Right lobe of liver (tissue), 6 donors: ENCODE measurements around the gene LAT. TPM values are rescaled to one million over a fixed set of nuclear protein-coding genes. Genes with fewer than 3 reads are reported as not detected.
"Not testable (repeated sequence)": the region's sequence is repeated elsewhere in the genome, so short reads cannot be mapped to it uniquely, and the experiment has no call there.

Experiments
- ATAC-seq, 4 donors: fragments of 200-7000 bp; cut with Tn5 transposase; one replicate each; pipeline ENCODE4 v1.9.1; 2020; ENCODE audit warnings: mild to moderate bottlenecking in 4 of 4, moderate library complexity in 4 of 4
- DNase-seq, 3 donors: peaks; one replicate each; pipeline ENCODE4 v3.0.0-alpha.2; 2020
- H3K27ac ChIP-seq, 3 donors: fragments of 200-600 bp; one replicate each; pipeline ENCODE4 v1.8.0; 2022
- H3K27me3 ChIP-seq, 2 donors: fragments of 200-600 bp; one replicate each; pipeline ENCODE4 v1.8.0; 2022
- H3K36me3 ChIP-seq, 4 donors: fragments of 200-600 bp; sonication (generic) in 1 of 4; one replicate each; pipeline versions ENCODE4 v1.5.1 to v1.8.0; 2017 to 2022; ENCODE audit warnings: control low read depth in 1 of 4
- H3K4me1 ChIP-seq, 4 donors: fragments of 200-600 bp; sonication (generic) in 1 of 4; one replicate each; pipeline versions ENCODE4 v1.5.1 to v1.8.0; 2017 to 2022; ENCODE audit warnings: control low read depth in 1 of 4
- H3K4me3 ChIP-seq, 3 donors: fragments of 200-600 bp; one replicate each; pipeline ENCODE4 v1.8.0; 2022
- H3K9me3 ChIP-seq, 4 donors: fragments of 200-600 bp; sonication (generic) in 1 of 4; one replicate each; pipeline versions ENCODE4 v1.5.1 to v1.8.0; 2017 to 2022; ENCODE audit warnings: control low read depth in 1 of 4
- POLR2A ChIP-seq: fragments of 450-650 bp; IDR thresholded peaks from one replicate; pipeline ENCODE4 v1.6.1; 2017; ENCODE audit warnings: antibody characterized with exemption, mild to moderate bottlenecking
- WGBS: methylation state at CpG from one replicate; pipeline ENCODE4 v1.1.6; 2018; ENCODE audit warnings: low coverage, low lambda C conversion rate; ENCODE audit not compliant: insufficient coverage; ENCODE audit errors: missing lambda C conversion rate; 5-methylcytosine and 5-hydroxymethylcytosine counted together
- intact Hi-C, 2 donors: fragments of 100-400 bp; cut with DNase I; formaldehyde crosslinking; loops; one replicate each; pipeline versions ENCODE4 v1.11.2 to v1.14.1; 2022
- total RNA-seq, 6 experiments: library from RNA; depleted of rRNA in 2 of 6; stranded (reverse); fragments of >200 nt in 2 of 6; fragmentation: NEBNext Ultra II Directional in 3 of 6; extraction: Animal tissue kit (Norgen Biotek cat#: 25700) in 3 of 6; gene quantifications; one replicate each; pipeline versions ENCODE4 v1.1.0 to v1.2.4, GENCODE V29; 2016 to 2023
- TF ChIP-seq, protein P1 (sequence below), 4 donors: fragments of 200-600 bp in 3 of 4; fragments of 450-650 bp in 1 of 4; IDR thresholded peaks; one replicate each; pipeline versions ENCODE4 v1.5.1 to v1.8.0; 2016 to 2022; ENCODE audit warnings: antibody characterized with exemption in 4 of 4, mild to moderate bottlenecking in 2 of 4
- donor health status: DM: no; HTN: yes; CAD: no.
- donor health status: DM: no; HTN: no; CAD: no.
- donor health status: DM: no; HTN: no; CAD: no.
- donor health status: DM: no; HTN: yes; CAD: no.
- donor health status: DM: no; HTN: yes; CAD: no.

LAT gene
- total RNA-seq, 6 experiments from 2014 or later, result 1.8 to 5.2 (median 3.1) TPM

- TF ChIP-seq, protein P1, sequence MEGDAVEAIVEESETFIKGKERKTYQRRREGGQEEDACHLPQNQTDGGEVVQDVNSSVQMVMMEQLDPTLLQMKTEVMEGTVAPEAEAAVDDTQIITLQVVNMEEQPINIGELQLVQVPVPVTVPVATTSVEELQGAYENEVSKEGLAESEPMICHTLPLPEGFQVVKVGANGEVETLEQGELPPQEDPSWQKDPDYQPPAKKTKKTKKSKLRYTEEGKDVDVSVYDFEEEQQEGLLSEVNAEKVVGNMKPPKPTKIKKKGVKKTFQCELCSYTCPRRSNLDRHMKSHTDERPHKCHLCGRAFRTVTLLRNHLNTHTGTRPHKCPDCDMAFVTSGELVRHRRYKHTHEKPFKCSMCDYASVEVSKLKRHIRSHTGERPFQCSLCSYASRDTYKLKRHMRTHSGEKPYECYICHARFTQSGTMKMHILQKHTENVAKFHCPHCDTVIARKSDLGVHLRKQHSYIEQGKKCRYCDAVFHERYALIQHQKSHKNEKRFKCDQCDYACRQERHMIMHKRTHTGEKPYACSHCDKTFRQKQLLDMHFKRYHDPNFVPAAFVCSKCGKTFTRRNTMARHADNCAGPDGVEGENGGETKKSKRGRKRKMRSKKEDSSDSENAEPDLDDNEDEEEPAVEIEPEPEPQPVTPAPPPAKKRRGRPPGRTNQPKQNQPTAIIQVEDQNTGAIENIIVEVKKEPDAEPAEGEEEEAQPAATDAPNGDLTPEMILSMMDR (IDR thresholded peaks at IDR 0.05), result no peak
- no peak for TF ChIP-seq POLR2A
- intact Hi-C loops, result no loop called here
- WGBS, result 100% methylated on average over 1 of the region's 3 CpGs
These were observed 14.0 kb downstream of the LAT start for GRCh38 chr16:28998837-28999236.

DNA sequence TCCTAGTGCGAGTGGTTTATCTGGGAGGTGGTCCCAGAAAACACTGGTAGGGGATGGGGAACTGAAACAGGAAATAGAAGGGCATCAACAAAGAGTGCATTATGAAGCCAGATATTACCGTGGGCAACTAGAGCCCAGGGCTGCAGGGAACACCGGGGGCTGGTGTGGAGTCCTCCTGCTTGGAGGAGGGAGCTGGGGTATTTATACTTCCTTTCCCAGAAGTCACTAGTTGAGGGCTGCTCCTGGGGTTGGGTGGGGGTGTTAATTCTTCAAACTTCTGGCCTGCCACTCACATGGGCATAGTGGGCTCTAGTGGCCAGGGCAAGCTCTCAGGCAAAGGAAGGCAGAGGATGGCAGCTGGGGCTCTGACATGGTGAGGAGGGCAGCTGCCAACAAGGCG is 14.7 kb downstream of the LAT start:
- intact Hi-C loops, result no loop called here
- WGBS, result 70% methylated on average over 2 of the region's 4 CpGs
- ATAC-seq, result no peak

More at GRCh38 chr16:28998837-28999236, 14.0 kb downstream of the LAT start:
- ATAC-seq (no peak), DNase-seq (no peak)
- no peaks in the 10 kb centered on the region for H3K36me3 ChIP-seq
- H3K9me3 ChIP-seq, result no peaks in the 10 kb centered on the region
- no peaks in the 10 kb centered on the region for H3K27me3 ChIP-seq
- H3K4me3 ChIP-seq, result no peak overlapping the region
- H3K4me1 ChIP-seq, result no peaks in the 10 kb centered on the region
- no peak overlapping the region for H3K27ac ChIP-seq

GRCh38 chr16:29000019-29000418 is 15.2 kb downstream of the LAT start:
- H3K36me3 ChIP-seq, result no peaks in the 10 kb centered on the region
- intact Hi-C loops, result no loop called here
- 83% methylated on average over 2 of the region's 2 CpGs for whole genome bisulfite sequencing

More for the DNA sequence above, 14.7 kb downstream of the LAT start:
- no peaks in the 10 kb centered on the region for H3K27me3 ChIP-seq
- DNase-seq, result no peak
- no peaks in the 10 kb centered on the region for H3K9me3 ChIP-seq
- H3K4me3 ChIP-seq, result no peak overlapping the region
- no peaks in the 10 kb centered on the region for H3K4me1 ChIP-seq
- TF ChIP-seq, protein P1 (IDR thresholded peaks at IDR 0.05), result no peak
- no peak for TF ChIP-seq POLR2A
- H3K27ac ChIP-seq, result no peak overlapping the region
- no peaks in the 10 kb centered on the region for H3K36me3 ChIP-seq

DNA sequence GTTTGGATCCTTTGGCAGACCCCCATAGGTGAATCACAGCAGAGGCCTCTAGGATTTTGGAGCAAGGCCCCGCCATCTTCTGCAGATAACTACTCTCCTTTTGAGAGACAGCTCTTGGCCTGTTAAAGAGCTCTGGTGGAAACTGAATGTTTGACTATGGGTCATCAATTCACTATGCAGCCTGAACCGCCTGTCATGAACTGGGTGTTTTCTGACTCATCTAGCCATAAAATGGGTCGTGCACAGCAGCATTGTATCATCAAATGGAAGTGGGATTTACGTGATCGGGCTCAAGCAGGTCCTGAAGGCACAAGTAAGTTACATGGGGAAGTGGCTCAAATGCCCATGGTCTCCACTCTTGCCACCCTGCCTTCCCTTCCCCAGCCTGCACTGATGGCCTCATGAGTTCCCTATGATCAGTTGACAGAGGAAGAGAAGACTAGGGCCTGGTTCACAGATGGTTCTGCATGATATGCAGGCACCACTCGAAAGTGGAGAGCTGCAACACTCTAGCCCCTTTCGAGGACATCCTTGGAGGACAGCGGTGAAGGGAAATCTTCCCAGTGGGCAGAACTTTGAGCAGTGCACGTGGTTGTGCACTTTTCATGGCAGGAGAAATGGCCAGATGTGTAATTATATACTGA is 19.8 kb downstream of the LAT start:
- intact Hi-C loops, H3K27me3 ChIP-seq, H3K4me1 ChIP-seq, H3K4me3 ChIP-seq, DNase-seq, H3K36me3 ChIP-seq, H3K27ac ChIP-seq, H3K9me3 ChIP-seq, ATAC-seq: not testable (repeated sequence)
- 58% methylated on average over 7 of the region's 9 CpGs for WGBS

More at GRCh38 chr16:29000019-29000418, 15.2 kb downstream of the LAT start:
- ATAC-seq (no peak), DNase-seq (no peak)
- no peaks in the 10 kb centered on the region for H3K4me1 ChIP-seq
- TF ChIP-seq, protein P1 (IDR thresholded peaks at IDR 0.05), result no peak
- no peak for TF ChIP-seq POLR2A
- H3K27me3 ChIP-seq, result no peaks in the 10 kb centered on the region
- no peaks in the 10 kb centered on the region for H3K9me3 ChIP-seq
- no peak overlapping the region for H3K4me3 ChIP-seq
- no peak overlapping the region for H3K27ac ChIP-seq

- no peak overlapping the region for H3K27ac ChIP-seq
- H3K36me3 ChIP-seq, result no peaks in the 10 kb centered on the region
- intact Hi-C loops, result no loop called here
- H3K4me3 ChIP-seq, result no peak overlapping the region
- no peaks in the 10 kb centered on the region for H3K9me3 ChIP-seq
- ATAC-seq, result no peak
- no peaks in the 10 kb centered on the region for H3K4me1 ChIP-seq
- no peaks in the 10 kb centered on the region for H3K27me3 ChIP-seq
- TF ChIP-seq, protein P1 (IDR thresholded peaks at IDR 0.05), result no peak
- TF ChIP-seq POLR2A, result no peak
- no peak for DNase-seq
- 66% methylated on average over 8 of the region's 10 CpGs for WGBS
These were observed 23.1 kb downstream of the LAT start for GRCh38 chr16:29007730-29008593.
